Common myeloid progenitor, CD34-positive (primary cell): ENCODE data around the gene TMEM140. TPM values are rescaled to one million over a fixed set of nuclear protein-coding genes. Genes with fewer than 3 reads are reported as not detected.

Experiments used
- CTCF ChIA-PET: fragments of 350-600 bp; sonication (Branson Sonifier 250); formaldehyde crosslinking; loops from one replicate; lab custom pipeline; 2021; ENCODE audit warnings: antibody characterized with exemption; lab: Charles Lee
- POLR2A ChIA-PET: fragments of 350-600 bp; sonication (Branson Sonifier 250); formaldehyde crosslinking; loops from one replicate; lab custom pipeline; 2021; ENCODE audit warnings: antibody characterized with exemption; lab: Charles Lee
- DNase-seq, 3 donors: peaks; one replicate each; pipeline versions ENCODE4 v3.0.0 to v3.0.0-alpha.2; 2013
- H3K27ac ChIP-seq, 2 experiments: 1 replicate in 1 of 2; 2 replicates in 1 of 2; pipeline ENCODE4 v1.7.0; 2013; ENCODE audit warnings: inconsistent platforms in 2 of 2, low read length in 2 of 2, mild to moderate bottlenecking in 2 of 2, low read depth in 1 of 2, moderate library complexity in 1 of 2; ENCODE audit not compliant: severe bottlenecking in 2 of 2, insufficient read depth in 1 of 2, poor library complexity in 1 of 2
- H3K27me3 ChIP-seq, 5 experiments: replicated peaks in 2 of 5; 1 replicate in 3 of 5; 2 replicates in 2 of 5; pipeline versions ENCODE4 v1.6.1 to v1.7.0; 2013; ENCODE audit warnings: low read length in 4 of 5, mild to moderate bottlenecking in 2 of 5, moderate library complexity in 2 of 5, inconsistent platforms in 1 of 5; ENCODE audit not compliant: insufficient read depth in 5 of 5, control insufficient read depth in 4 of 5
- H3K36me3 ChIP-seq, 4 experiments: 1 replicate in 2 of 4; 2 replicates in 2 of 4; pipeline versions ENCODE4 v1.6.1 to v1.7.0; 2013; ENCODE audit warnings: low read length in 3 of 4, control low read depth in 1 of 4, mild to moderate bottlenecking in 1 of 4; ENCODE audit not compliant: control insufficient read depth in 4 of 4, insufficient read depth in 4 of 4
- H3K4me1 ChIP-seq, 4 experiments: 1 replicate in 3 of 4; 2 replicates in 1 of 4; pipeline versions ENCODE4 v1.6.1 to v1.7.1; 2013; ENCODE audit warnings: low read length in 3 of 4, mild to moderate bottlenecking in 3 of 4, control low read depth in 1 of 4, inconsistent platforms in 1 of 4, moderate library complexity in 1 of 4; ENCODE audit not compliant: control insufficient read depth in 4 of 4, insufficient read depth in 4 of 4; ENCODE audit errors: control extremely low read depth in 1 of 4
- H3K4me3 ChIP-seq, 7 experiments: 1 replicate in 4 of 7; 2 replicates in 3 of 7; pipeline versions ENCODE4 v1.5.1 to v1.7.0; 2013; ENCODE audit warnings: mild to moderate bottlenecking in 7 of 7, low read length in 6 of 7, moderate library complexity in 6 of 7, inconsistent platforms in 2 of 7, low read depth in 2 of 7, control low read depth in 1 of 7; ENCODE audit not compliant: insufficient read depth in 4 of 7, control insufficient read depth in 1 of 7; ENCODE audit errors: extremely low read depth in 1 of 7
- H3K9me3 ChIP-seq, 5 experiments: 1 replicate in 4 of 5; 2 replicates in 1 of 5; pipeline versions ENCODE4 v1.6.1 to v1.7.1; 2013; ENCODE audit warnings: low read length in 4 of 5, mild to moderate bottlenecking in 2 of 5, inconsistent platforms in 1 of 5, low read depth in 1 of 5, moderate library complexity in 1 of 5; ENCODE audit not compliant: control insufficient read depth in 4 of 5, insufficient read depth in 2 of 5; ENCODE audit errors: control extremely low read depth in 1 of 5
- WGBS: methylation state at CpG from one replicate; pipeline ENCODE4 v1.1.5; 2013; ENCODE audit not compliant: insufficient coverage; 5-methylcytosine and 5-hydroxymethylcytosine counted together
- polyA plus RNA-seq: library from polyadenylated mRNA; unstranded; fragments of 120-200 nt; gene quantifications from one replicate; pipeline ENCODE4 v1.2.1, GENCODE V29; 2013

TMEM140 gene
- 24.1 TPM for polyA plus RNA-seq

DNA sequence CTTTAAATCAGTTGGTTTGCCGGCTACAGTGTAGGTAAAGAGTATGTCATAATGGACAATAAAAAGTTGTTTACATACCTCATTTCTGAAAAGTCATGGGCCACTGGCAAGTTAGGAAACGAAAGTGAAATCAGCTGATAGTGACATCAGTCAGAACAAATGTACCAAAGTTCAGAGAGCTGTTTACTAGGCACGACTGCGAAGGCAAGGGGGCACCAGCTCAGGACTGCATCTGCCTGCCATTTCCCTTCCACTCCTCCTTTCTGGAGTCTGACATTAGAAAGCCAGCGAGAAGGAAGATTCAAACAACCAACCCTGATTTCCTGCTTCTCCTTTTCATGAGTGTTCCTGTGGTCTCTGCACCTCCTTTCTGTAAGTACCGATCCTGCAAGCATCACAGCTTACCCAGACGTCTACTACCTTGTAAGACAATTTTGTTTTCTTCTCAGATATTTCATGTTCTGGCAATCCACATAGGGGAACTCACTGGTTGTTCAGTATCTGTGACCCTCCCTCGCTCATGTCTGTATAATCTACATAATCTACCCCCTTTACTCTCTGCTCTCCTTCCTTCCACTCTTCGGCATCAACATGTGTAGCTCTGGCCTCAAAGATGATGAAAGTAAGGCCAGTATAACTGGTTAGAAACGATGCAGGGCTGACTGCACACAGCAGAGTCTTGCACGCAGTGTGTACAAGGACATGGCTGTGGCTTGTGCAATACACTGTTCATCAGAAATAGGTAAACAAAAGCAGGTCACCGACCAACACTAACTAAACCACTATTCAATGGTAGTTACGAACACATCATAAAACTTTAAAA is at the start of gene TMEM140:
Gene TMEM140, plus strand, starts transcription at position 174 of the 823 bp plus-strand sequence. CDS start 16,370 bp downstream, outside the sequence.
- H3K27me3 ChIP-seq: no peaks in the 10 kb centered on the region
- H3K36me3 ChIP-seq: peaks cover 0 to 13% (median 2%) of the 10 kb centered on the region in 4 experiments
- WGBS: 3% methylated on average over 8 of the region's 13 CpGs
- H3K4me3 ChIP-seq: peak within 1 kb of the TSS in 6 of 7 experiments; percentile 63 to 92 (median 82)
- POLR2A ChIA-PET: interaction anchor here (0.9 to 3.3 kb wide), 5 partner anchors 9 to 161 kb away, joined by 3 to 12 read pairs (median 10); partner anchors contain the start of gene CYREN
- CTCF ChIA-PET: interaction anchor here (0.6 to 7.5 kb wide), 5 partner anchors 17 to 193 kb away, joined by 3 to 182 read pairs (median 3); partner anchors contain the start of genes AGBL3 and CYREN
- peak within 1 kb of the TSS; percentile 85 to 92 for H3K27ac ChIP-seq
- H3K9me3 ChIP-seq: no peaks in the 10 kb centered on the region
- DNase-seq: peak; percentile 80 to 94 (median 88)
- peaks cover 47 to 75% (median 55%) of the 10 kb centered on the region in 4 experiments for H3K4me1 ChIP-seq

DNA sequence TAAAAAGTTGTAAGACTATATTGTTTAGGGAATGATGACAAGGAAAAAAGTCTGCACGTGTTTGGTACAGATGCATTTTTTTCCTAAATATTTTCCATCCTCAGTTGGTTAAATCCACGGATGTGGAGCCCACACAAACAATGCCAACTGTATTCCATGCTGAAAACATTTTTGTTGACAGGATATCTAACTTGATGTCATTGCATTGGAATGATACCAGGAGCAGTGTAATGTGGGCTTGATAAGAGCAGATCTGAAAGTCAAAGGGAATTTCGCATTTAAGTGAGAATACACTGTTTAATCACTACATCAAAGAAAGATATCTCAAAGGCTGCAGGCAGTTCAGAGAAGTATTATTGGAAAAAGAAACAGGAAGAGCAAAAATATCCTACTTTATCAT is 49.5 kb upstream of the TMEM140 start:
- no peaks in the 10 kb centered on the region for H3K27me3 ChIP-seq
- no peaks in the 10 kb centered on the region for H3K36me3 ChIP-seq
- H3K9me3 ChIP-seq: no peaks in the 10 kb centered on the region
- ChIA-PET POLR2A (no interaction called here), CTCF (no interaction called here)
- WGBS: 90% methylated on average over 2 of the region's 3 CpGs
- no peak overlapping the region for H3K27ac ChIP-seq
- H3K4me3 ChIP-seq: no peak overlapping the region
- no peaks in the 10 kb centered on the region for H3K4me1 ChIP-seq
- no peak for DNase-seq

DNA sequence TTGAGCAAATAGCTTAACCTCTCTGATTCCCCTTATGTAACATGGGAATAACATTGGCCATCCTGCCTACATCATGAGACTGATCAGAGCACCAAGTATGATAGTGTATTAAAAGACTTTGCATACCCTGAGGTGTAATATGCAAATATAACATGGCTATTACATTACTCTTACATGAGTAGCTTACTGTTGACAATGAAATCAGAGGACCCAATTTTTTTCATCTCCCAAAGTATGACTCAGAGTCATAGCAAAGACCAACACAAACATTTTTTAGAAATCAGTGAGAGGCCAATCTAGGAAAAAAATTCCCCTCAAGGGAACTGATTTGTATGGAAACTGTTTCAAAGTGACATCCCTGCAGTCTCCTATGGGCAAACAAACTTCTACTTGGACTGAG is 47.0 kb upstream of the TMEM140 start:
- Histone ChIP-seq H3K4me1 (no peaks in the 10 kb centered on the region), H3K27me3 (no peaks in the 10 kb centered on the region), H3K9me3 (peaks cover 0 to 3% (median 0%) of the 10 kb centered on the region in 5 experiments), H3K27ac (no peak overlapping the region), H3K4me3 (no peak overlapping the region), H3K36me3 (no peaks in the 10 kb centered on the region)
- CTCF ChIA-PET: interaction anchor here (1.1 kb wide), 1 partner anchor 41 kb away, joined by 3 read pairs; no protein-coding TSS in a partner anchor
- DNase-seq: no peak
- POLR2A ChIA-PET: no interaction called here

DNA sequence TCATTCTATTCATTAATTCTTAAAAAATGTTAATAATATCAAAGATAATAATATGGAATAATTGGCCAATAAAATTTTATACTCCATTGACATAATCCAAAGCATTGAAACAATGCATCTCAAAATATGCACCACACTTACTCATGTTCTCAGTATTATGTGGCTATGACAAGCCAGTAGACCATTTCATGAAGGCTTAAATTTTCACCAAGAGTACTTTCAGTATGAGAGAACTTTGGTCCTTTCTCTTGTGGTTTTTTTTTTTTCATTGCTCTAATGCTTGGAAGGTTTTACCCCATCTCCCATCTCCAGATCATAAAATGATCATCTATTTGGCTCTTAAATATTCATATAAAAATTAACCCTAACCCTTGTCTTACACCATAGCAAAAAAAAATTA is 45.5 kb upstream of the TMEM140 start:
- no peaks in the 10 kb centered on the region for H3K27me3 ChIP-seq
- DNase-seq: no peak
- H3K27ac ChIP-seq: no peak overlapping the region
- no peak overlapping the region for H3K4me3 ChIP-seq
- H3K9me3 ChIP-seq: peaks cover 0 to 3% (median 0%) of the 10 kb centered on the region in 5 experiments
- H3K4me1 ChIP-seq: no peaks in the 10 kb centered on the region
- no peaks in the 10 kb centered on the region for H3K36me3 ChIP-seq
- POLR2A ChIA-PET: no interaction called here
- CTCF ChIA-PET: no interaction called here

DNA sequence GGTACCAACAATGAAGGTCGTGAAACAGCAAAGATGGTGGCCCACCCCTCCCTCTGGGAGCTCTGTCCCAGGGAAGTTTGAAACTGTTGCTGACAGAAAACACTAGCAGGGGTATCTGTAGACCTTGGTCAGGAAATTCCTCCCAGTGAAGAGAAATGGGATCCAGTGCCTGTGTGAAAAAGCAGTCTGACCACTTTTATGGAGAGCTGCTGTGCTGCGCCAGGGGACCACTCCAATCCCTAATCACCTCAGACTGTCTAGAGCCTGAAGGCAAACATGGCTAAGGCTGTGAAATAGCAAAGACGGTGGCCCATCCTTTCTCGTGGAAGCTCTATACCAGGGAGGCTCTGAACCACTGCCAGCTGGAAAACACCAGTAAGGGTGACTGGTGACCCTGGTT is 38.3 kb upstream of the TMEM140 start:
- ChIA-PET CTCF (interaction anchor here (1.3 kb wide), 1 partner anchor 47 kb away, joined by 4 read pairs; no protein-coding TSS in a partner anchor), POLR2A (no interaction called here)
- H3K4me3 ChIP-seq: no peak overlapping the region
- H3K27ac ChIP-seq: no peak overlapping the region
- no peaks in the 10 kb centered on the region for H3K36me3 ChIP-seq
- no peaks in the 10 kb centered on the region for H3K4me1 ChIP-seq
- H3K27me3 ChIP-seq: no peaks in the 10 kb centered on the region
- WGBS: 100% methylated on average over 4 of the region's 4 CpGs
- no peak for DNase-seq
- peaks cover 0 to 3% (median 0%) of the 10 kb centered on the region in 5 experiments for H3K9me3 ChIP-seq

DNA sequence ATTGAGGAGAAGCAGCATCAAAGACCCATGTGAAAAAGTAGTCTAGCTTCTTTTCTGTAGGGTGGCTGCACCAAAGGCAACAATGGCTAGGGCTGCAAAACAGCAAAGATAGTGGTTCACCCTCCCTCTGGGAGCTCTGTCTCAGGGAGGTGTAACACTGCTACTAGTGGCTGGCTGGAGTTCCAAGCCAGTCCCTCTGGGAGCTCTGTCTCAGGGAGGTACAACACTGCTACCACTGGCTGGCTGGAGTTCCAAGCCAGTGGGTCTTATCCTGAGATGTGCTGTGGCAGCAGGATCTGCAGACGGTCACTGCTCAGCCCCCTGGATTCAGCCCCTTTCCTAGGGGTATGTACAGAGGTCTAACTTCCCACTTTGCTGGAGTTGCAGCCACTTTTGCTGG is 37.9 kb upstream of the TMEM140 start:
- POLR2A ChIA-PET: no interaction called here
- Histone ChIP-seq H3K27me3 (no peaks in the 10 kb centered on the region), H3K36me3 (no peaks in the 10 kb centered on the region), H3K9me3 (peaks cover 0 to 3% (median 0%) of the 10 kb centered on the region in 5 experiments), H3K4me1 (no peaks in the 10 kb centered on the region), H3K27ac (no peak overlapping the region), H3K4me3 (no peak overlapping the region)
- DNase-seq: no peak
- CTCF ChIA-PET: interaction anchor here (1.3 kb wide), 1 partner anchor 46 kb away, joined by 4 read pairs; no protein-coding TSS in a partner anchor
- WGBS: 100% methylated on average over 1 of the region's 1 CpG

DNA sequence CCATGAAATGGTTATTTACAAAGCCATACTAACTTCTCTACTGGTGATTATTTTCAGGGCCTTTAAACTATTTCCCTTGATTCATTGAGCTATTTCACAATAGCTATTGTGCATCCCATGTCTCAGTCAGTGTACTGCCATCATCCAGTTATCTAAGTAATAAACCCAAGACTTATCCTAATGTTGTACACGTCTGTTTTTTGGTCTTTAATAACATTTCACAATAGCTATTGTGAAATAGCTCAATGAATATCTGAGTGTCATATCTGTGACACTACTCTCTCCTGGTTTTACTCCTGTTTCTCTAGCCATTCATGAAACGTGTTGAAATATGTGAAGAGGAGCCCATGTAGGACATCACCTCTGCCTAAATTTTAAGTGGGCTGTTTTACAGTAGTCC is 36.5 kb upstream of the TMEM140 start:
- 100% methylated on average over 1 of the region's 2 CpGs for WGBS
- H3K9me3 ChIP-seq: no peaks in the 10 kb centered on the region
- ChIA-PET CTCF (no interaction called here), POLR2A (no interaction called here)
- H3K4me3 ChIP-seq: no peak overlapping the region
- no peaks in the 10 kb centered on the region for H3K36me3 ChIP-seq
- H3K4me1 ChIP-seq: no peaks in the 10 kb centered on the region
- DNase-seq: no peak
- H3K27me3 ChIP-seq: no peaks in the 10 kb centered on the region
- H3K27ac ChIP-seq: no peak overlapping the region
